K562 (cell line): ENCODE measurements around the gene SRP9. TPM values are rescaled to one million over a fixed set of nuclear protein-coding genes. Genes with fewer than 3 reads are reported as not detected.
"Not testable (repeated sequence)": the region's sequence is repeated elsewhere in the genome, so short reads cannot be mapped to it uniquely, and the experiment has no call there.

Source experiments
- ATAC-seq: fragments of 200-7000 bp; cut with Tn5 transposase; 3 replicates; pipeline ENCODE4 v1.9.1; 2020; ENCODE audit warnings: moderate library complexity
- BruUV-seq: library from RNA; stranded (reverse); fragments of 400-500 nt; replicated peaks from 2 replicates; lab custom pipeline; 2021; lab: Mats Ljungman, UMichigan
- CTCF ChIA-PET: fragments of 300-600 bp; formaldehyde crosslinking; extraction: SDS; loops from one replicate; lab custom pipeline; 2021; ENCODE audit warnings: low intra/inter-chr PET ratio; lab: Yijun Ruan, JAX
- POLR2A ChIA-PET: fragments of 300-600, 350-650 bp; sonication (Branson Sonifier 250); formaldehyde crosslinking; extraction: SDS; loops from one replicate; lab custom pipeline; 2021; ENCODE audit warnings: antibody characterized with exemption, inconsistent platforms; lab: Yijun Ruan, JAX
- DNase-seq, 4 experiments: peaks; one replicate each; pipeline versions ENCODE4 v3.0.0 to v3.0.0-alpha.2; 2011 to 2018; ENCODE audit warnings: low spot score in 3 of 4, mixed read lengths in 3 of 4; ENCODE audit errors: extremely low read depth in 1 of 4
- FAIRE-seq: peaks from 2 replicates; lab custom pipeline; 2011; peaks lifted over from hg19 to GRCh38; lab: Jason Lieb, UNC
- H2AFZ ChIP-seq: 2 replicates; pipeline ENCODE4 v1.6.0; 2011; ENCODE audit warnings: low read depth, low read length, control low read depth, inconsistent platforms
- H3K27ac ChIP-seq: fragments of 200-600 bp; 3 replicates; pipeline ENCODE4 v1.8.0; 2011; ENCODE audit warnings: low read depth, mild to moderate bottlenecking, control low read depth, inconsistent platforms, low read length, moderate library complexity, mixed read lengths; ENCODE audit errors: extremely low read depth
- H3K27me3 ChIP-seq, 2 experiments: fragments of 300-600 bp in 1 of 2; 2 replicates in 1 of 2; 3 replicates in 1 of 2; pipeline versions ENCODE4 v1.6.0 to v1.8.0; 2011; ENCODE audit warnings: inconsistent platforms in 2 of 2, low read length in 2 of 2, mild to moderate bottlenecking in 1 of 2, mixed read lengths in 1 of 2, moderate library complexity in 1 of 2; ENCODE audit not compliant: control insufficient read depth in 2 of 2, insufficient read depth in 2 of 2
- H3K36me3 ChIP-seq: fragments of 300-600 bp; 3 replicates; pipeline ENCODE4 v1.8.0; 2011; ENCODE audit warnings: mild to moderate bottlenecking, low read length, inconsistent platforms; ENCODE audit not compliant: control insufficient read depth, insufficient read depth
- H3K4me1 ChIP-seq, 2 experiments: fragments of 200-600 bp in 1 of 2; replicated peaks in 1 of 2; 2 replicates in 1 of 2; 3 replicates in 1 of 2; pipeline versions ENCODE4 v1.5.1 to v1.8.0; 2011; ENCODE audit warnings: inconsistent platforms in 2 of 2, low read length in 2 of 2, mild to moderate bottlenecking in 1 of 2, mixed read lengths in 1 of 2, moderate library complexity in 1 of 2; ENCODE audit not compliant: control insufficient read depth in 2 of 2, insufficient read depth in 2 of 2
- H3K4me2 ChIP-seq: 2 replicates; pipeline ENCODE4 v1.6.1; 2011; ENCODE audit warnings: low read length, control low read depth, inconsistent platforms, mixed read lengths; ENCODE audit not compliant: insufficient read depth
- H3K4me3 ChIP-seq: fragments of 200-600 bp; sonication (generic), shearing (Covaris generic); 2 replicates; pipeline ENCODE4 v1.5.1; 2016; ENCODE audit warnings: control low read depth, inconsistent platforms
- H3K79me2 ChIP-seq: fragments of 200-600 bp; 3 replicates; pipeline ENCODE4 v1.8.0; 2011; ENCODE audit warnings: low read length, inconsistent platforms; ENCODE audit not compliant: control insufficient read depth, insufficient read depth
- H3K9ac ChIP-seq, 2 experiments: 2 replicates each; pipeline versions ENCODE4 v1.6.0 to v1.6.1; 2011; ENCODE audit warnings: low read depth in 2 of 2, low read length in 2 of 2, control low read depth in 1 of 2, inconsistent platforms in 1 of 2, mild to moderate bottlenecking in 1 of 2, mixed read lengths in 1 of 2; ENCODE audit not compliant: insufficient read depth in 1 of 2
- H3K9me1 ChIP-seq: one replicate; pipeline ENCODE4 v1.6.0; 2011; ENCODE audit warnings: inconsistent platforms, mild to moderate bottlenecking, low read length, moderate library complexity; ENCODE audit not compliant: control insufficient read depth, insufficient read depth
- H3K9me3 ChIP-seq: replicated peaks from 2 replicates; pipeline ENCODE4 v1.5.1; 2011; ENCODE audit warnings: low read depth, low read length, inconsistent platforms; ENCODE audit not compliant: control insufficient read depth, insufficient read depth
- H4K20me1 ChIP-seq: replicated peaks from 2 replicates; pipeline ENCODE4 v1.6.1; 2011; ENCODE audit warnings: low read length, inconsistent platforms, mixed read lengths; ENCODE audit not compliant: control insufficient read depth, insufficient read depth
- ARNT ChIP-seq, 2 experiments: fragments of 450-650 bp; IDR thresholded peaks; 2 replicates each; pipeline ENCODE4 v1.6.1; 2016; ENCODE audit warnings: mild to moderate bottlenecking in 1 of 2
- C11orf30 ChIP-seq: fragments of 450-650 bp; IDR thresholded peaks from 2 replicates; pipeline ENCODE4 v1.6.1; 2016; ENCODE audit warnings: low read depth, mild to moderate bottlenecking
- MAFG ChIP-seq: fragments of 450-650 bp; conservative IDR thresholded peaks from 2 replicates; pipeline ENCODE4 v1.6.1; 2016; ENCODE audit warnings: missing genetic modification characterization, missing compliant biosample characterization
- TEAD2 ChIP-seq: fragments of 450-650 bp; IDR thresholded peaks from 2 replicates; pipeline ENCODE4 v1.6.1; 2016; ENCODE audit warnings: missing genetic modification characterization, control low read depth, missing compliant biosample characterization
- TRIM28 ChIP-seq: fragments of 450-650 bp; IDR thresholded peaks from 2 replicates; pipeline ENCODE4 v1.6.1; 2017
- ZNF212 ChIP-seq: fragments of 450-650 bp; formaldehyde crosslinking; IDR thresholded peaks from 2 replicates; pipeline ENCODE4 v1.4.0; 2020; ENCODE audit warnings: mild to moderate bottlenecking
- ZNF316 ChIP-seq: fragments of 450-650 bp; IDR thresholded peaks from 2 replicates; pipeline ENCODE4 v1.6.1; 2016
- WGBS: fragments of 100-300 bp; shearing (Covaris generic); methylation state at CpG from one replicate; pipeline ENCODE4 v1.1.6; 2016; ENCODE audit warnings: low coverage, mixed read lengths; ENCODE audit not compliant: insufficient coverage; ENCODE audit errors: missing lambda C conversion rate; 5-methylcytosine and 5-hydroxymethylcytosine counted together
- in situ Hi-C: fragments of 300-500 bp; cut with MboI; formaldehyde crosslinking; loops from 4 replicates; pipeline ENCODE4 v1.15.0; 2018; ENCODE audit warnings: inconsistent platforms, mixed read lengths
- intact Hi-C: fragments of 100-400 bp; cut with micrococcal nuclease; formaldehyde crosslinking; loops from 2 replicates; pipeline ENCODE4 v1.14.2; 2022
- polyA plus RNA-seq, 8 experiments: library from polyadenylated mRNA; depleted of rRNA in 4 of 8; stranded (reverse) in 5 of 8; unstranded in 3 of 8; fragments of >200 nt; fragmentation: Nextera tagmentation in 2 of 8; fragmentation: Illumina TruSeq in 1 of 8; extraction: Ambion mirVana in 2 of 8; extraction: Trizol in 1 of 8; gene quantifications; 2 replicates each; pipeline versions ENCODE4 v1.2.1 to v1.2.3, GENCODE V29; 2011 to 2014; ENCODE audit warnings: inconsistent platforms in 1 of 8, missing spikeins in 1 of 8
- total RNA-seq, 7 experiments: library from RNA; depleted of rRNA in 6 of 7; stranded (reverse); fragments of >200 nt in 6 of 7; fragmentation: Illumina TruSeq in 2 of 7; extraction: Trizol in 2 of 7; gene quantifications; 2 replicates each; pipeline versions ENCODE4 v1.2.1 to v1.2.3, GENCODE V29; 2011 to 2021; ENCODE audit warnings: low replicate concordance in 1 of 7

The SRP9 gene
- total and polyA plus RNA-seq, 9 of the 15 experiments (the other 6 are each of a cell fraction or from before 2014, with no cell fraction given): 273 to 1,892 (median 668) TPM

DNA sequence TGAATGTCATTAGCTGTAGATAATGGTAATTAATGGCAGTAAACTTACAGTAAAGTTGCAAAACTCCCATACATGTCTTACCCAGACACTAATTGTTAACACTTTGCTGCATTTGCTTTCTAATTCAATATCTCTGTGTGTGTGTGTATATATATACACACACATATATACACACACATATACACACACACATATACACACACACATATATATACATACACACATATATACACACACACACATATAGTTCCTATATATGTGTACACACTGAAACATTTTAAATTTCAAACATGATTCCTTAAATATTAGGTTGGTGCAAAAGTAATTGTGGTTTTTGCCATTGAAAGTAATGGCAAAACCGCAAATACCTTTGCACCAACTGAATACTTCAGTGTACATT lies 28.6 kb downstream of the SRP9 start:
- no peak for TF ChIP-seq ZNF212 (CRISPR knock-in tag)
- no peak for TF ChIP-seq TRIM28
- TF ChIP-seq ARNT (IDR thresholded peaks at IDR 0.05): no peak
- no peak for TF ChIP-seq TEAD2
- ATAC-seq: no peak
- Histone ChIP-seq H3K27me3 (no peaks in the 10 kb centered on the region), H3K36me3 (no peaks in the 10 kb centered on the region), H3K4me3 (no peak overlapping the region), H3K4me2 (no peak overlapping the region), H3K79me2 (no peaks in the 10 kb centered on the region), H4K20me1 (no peaks in the 10 kb centered on the region; the same call in 1 of the 2 replicates), H3K4me1 (peaks cover 0 to 19% of the 10 kb centered on the region in 2 experiments; a peak in 2 of 5 replicates), H2AFZ (no peak overlapping the region), H3K9me1 (no peaks in the 10 kb centered on the region), H3K9ac (no peak overlapping the region), H3K9me3 (no peaks in the 10 kb centered on the region), H3K27ac (no peak overlapping the region)
- intact Hi-C loops: no loop called here
- CTCF ChIA-PET: no interaction called here
- FAIRE-seq: no peak
- WGBS: 65% methylated on average over 1 of the region's 1 CpG
- POLR2A ChIA-PET: interaction anchor here (0.6 to 0.7 kb wide), 2 partner anchors 19 to 360 kb away, joined by 3 read pairs; no protein-coding TSS in a partner anchor
- no peak for DNase-seq
- BruUV-seq: no TSS peak
- in situ Hi-C loops: no loop called here

DNA sequence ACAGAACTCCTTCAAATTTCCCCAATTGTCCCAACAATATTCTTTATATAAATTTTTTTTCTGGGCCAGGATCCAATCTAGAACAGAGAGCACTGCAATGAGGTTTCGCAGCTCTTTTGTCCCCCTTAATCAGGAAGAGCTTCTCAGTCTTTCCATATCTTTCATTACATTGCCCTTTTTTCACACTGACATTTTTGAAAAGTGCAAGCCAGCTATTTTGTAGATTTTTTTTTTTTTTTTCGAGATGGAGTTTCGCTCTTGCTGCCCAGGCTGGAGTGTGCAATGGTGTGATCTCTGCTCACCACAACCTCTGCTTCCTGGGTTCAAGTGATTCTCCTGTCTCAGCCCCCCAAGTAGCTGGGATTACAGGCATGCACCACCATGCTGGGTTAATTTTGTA lies 29.1 kb downstream of the SRP9 start:
- POLR2A ChIA-PET: interaction anchor here (0.6 to 0.7 kb wide), 2 partner anchors 19 to 360 kb away, joined by 3 read pairs; no protein-coding TSS in a partner anchor
- H3K27ac ChIP-seq, H2AFZ ChIP-seq, CTCF ChIA-PET, H3K9ac ChIP-seq, H3K4me2 ChIP-seq, H3K36me3 ChIP-seq, BruUV-seq, intact Hi-C loops, H3K79me2 ChIP-seq, ATAC-seq, H3K4me3 ChIP-seq, in situ Hi-C loops, H3K9me3 ChIP-seq, FAIRE-seq, DNase-seq, H3K27me3 ChIP-seq, H3K9me1 ChIP-seq, H4K20me1 ChIP-seq: not testable (repeated sequence)
- peaks cover 0 to 20% of the 10 kb centered on the region in 2 experiments; a peak in 2 of 5 replicates for H3K4me1 ChIP-seq
- 100% methylated on average over 2 of the region's 3 CpGs for WGBS
- TF ChIP-seq ZNF316 (peak; percentile 71), MAFG (peak; percentile 35), C11orf30 (peak; percentile 52; the same call in 1 of the 2 replicates)
